K562 (cell line): ENCODE measurements around the gene HMCN2. TPM values are rescaled to one million over a fixed set of nuclear protein-coding genes. Genes with fewer than 3 reads are reported as not detected.

Source experiments
- MCM3 ChIP-seq: fragments of 450-650 bp; IDR thresholded peaks from 2 replicates; pipeline ENCODE4 v1.6.1; 2016
- NCOA1 ChIP-seq: fragments of 450-650 bp; IDR thresholded peaks from 2 replicates; pipeline ENCODE4 v1.6.1; 2016; ENCODE audit warnings: low read depth
- RBM15 ChIP-seq: fragments of 200-400 bp; formaldehyde crosslinking; IDR thresholded peaks from 2 replicates; pipeline ENCODE4 v1.6.1; 2018; ENCODE audit warnings: mild to moderate bottlenecking, low read length, moderate library complexity; ENCODE audit not compliant: insufficient read depth
- SMARCE1 ChIP-seq: fragments of 450-650 bp; IDR thresholded peaks from 2 replicates; pipeline ENCODE4 v1.7.1; 2016; ENCODE audit warnings: mild to moderate bottlenecking
- SOX6 ChIP-seq: fragments of 450-650 bp; IDR thresholded peaks from 2 replicates; pipeline ENCODE4 v1.6.1; 2014; ENCODE audit warnings: mild to moderate bottlenecking
- THRB ChIP-seq: fragments of 450-650 bp; formaldehyde crosslinking; conservative IDR thresholded peaks from 2 replicates; pipeline ENCODE4 v1.4.0; 2022; ENCODE audit warnings: mild to moderate bottlenecking, missing genetic modification characterization
- ZC3H4 ChIP-seq: sonication (generic); formaldehyde crosslinking; IDR thresholded peaks from 2 replicates; pipeline ENCODE4 v1.9.0; 2021; ENCODE audit warnings: missing genetic modification reagents, borderline replicate concordance
- ZFP36 ChIP-seq: fragments of 150-350 bp; IDR thresholded peaks from 2 replicates; pipeline ENCODE4 v1.6.1; 2018; ENCODE audit warnings: low read length, low read depth; ENCODE audit not compliant: partially characterized antibody
- ZNF316 ChIP-seq: fragments of 450-650 bp; IDR thresholded peaks from 2 replicates; pipeline ENCODE4 v1.6.1; 2016
- ZNF407 ChIP-seq: fragments of 450-650 bp; IDR thresholded peaks from 2 replicates; pipeline ENCODE4 v1.6.1; 2016; ENCODE audit warnings: low read depth
- ZNF699 ChIP-seq: fragments of 250-450 bp; sonication (Bioruptor Pico); IDR thresholded peaks from 2 replicates; pipeline ENCODE4 v1.8.0; 2021; ENCODE audit warnings: mild to moderate bottlenecking, moderate library complexity; ENCODE audit not compliant: insufficient replicate concordance
- polyA plus RNA-seq, 8 experiments: library from polyadenylated mRNA; depleted of rRNA in 4 of 8; stranded (reverse) in 5 of 8; unstranded in 3 of 8; fragments of >200 nt; fragmentation: Nextera tagmentation in 2 of 8; fragmentation: Illumina TruSeq in 1 of 8; extraction: Ambion mirVana in 2 of 8; extraction: Trizol in 1 of 8; gene quantifications; 2 replicates each; pipeline versions ENCODE4 v1.2.1 to v1.2.3, GENCODE V29; 2011 to 2014; ENCODE audit warnings: inconsistent platforms in 1 of 8, missing spikeins in 1 of 8
- total RNA-seq, 7 experiments: library from RNA; depleted of rRNA in 6 of 7; stranded (reverse); fragments of >200 nt in 6 of 7; fragmentation: Illumina TruSeq in 2 of 7; extraction: Trizol in 2 of 7; gene quantifications; 2 replicates each; pipeline versions ENCODE4 v1.2.1 to v1.2.3, GENCODE V29; 2011 to 2021; ENCODE audit warnings: low replicate concordance in 1 of 7
- TF ChIP-seq, protein P1 (sequence below): fragments of 450-650 bp; IDR thresholded peaks from 2 replicates; pipeline ENCODE4 v1.6.1; 2016; ENCODE audit warnings: borderline replicate concordance
- TF ChIP-seq, protein P2 (sequence below), 2 experiments: fragments of 450-650 bp in 1 of 2; IDR thresholded peaks; 2 replicates each; pipeline ENCODE4 v1.6.1; 2011 to 2017; ENCODE audit warnings: low read depth in 2 of 2, antibody characterized with exemption in 1 of 2, borderline replicate concordance in 1 of 2, low read length in 1 of 2, mild to moderate bottlenecking in 1 of 2, mixed read lengths in 1 of 2; ENCODE audit not compliant: control insufficient read depth in 1 of 2

HMCN2 gene
- total and polyA plus RNA-seq, 9 of the 15 experiments (the other 6 are each of a cell fraction or from before 2014, with no cell fraction given): 0.01 TPM; not detected in 8

DNA sequence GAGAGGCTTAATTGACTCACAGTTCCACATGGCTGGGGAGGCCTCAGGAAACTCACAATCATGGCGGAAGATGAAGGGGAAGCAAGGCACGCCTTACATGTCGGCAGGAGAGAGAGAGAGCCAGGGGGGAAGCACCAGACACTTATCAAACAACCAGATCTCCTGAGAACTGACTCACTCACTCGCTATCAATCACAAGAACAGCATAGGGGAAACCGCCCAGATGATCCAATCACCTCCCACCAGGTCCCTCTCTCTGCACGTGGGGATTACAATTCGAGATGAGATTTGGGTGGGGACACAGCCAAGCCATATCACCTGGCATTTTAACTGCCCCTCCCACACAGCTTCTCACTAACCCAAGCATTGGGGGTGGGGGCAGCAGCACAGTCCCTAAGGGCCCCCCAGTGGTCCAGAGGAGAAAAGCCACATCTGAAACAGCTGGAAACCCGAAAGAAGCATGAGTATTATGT lies 103.1 kb downstream of the HMCN2 start (continued):
- TF ChIP-seq THRB (CRISPR knock-in tag) (no peak), ZNF699 (CRISPR knock-in tag) (no peak), ZC3H4 (CRISPR knock-in tag) (no peak), SOX6 (peak; percentile 46; the same call in 1 of the 2 replicates), MCM3 (no peak), NCOA1 (no peak), ZNF316 (no peak), SMARCE1 (peak; percentile 79; the same call in 1 of the 2 replicates), ZFP36 (peak; percentile 50), ZNF407 (no peak), RBM15 (no peak)
- TF ChIP-seq, protein P1, sequence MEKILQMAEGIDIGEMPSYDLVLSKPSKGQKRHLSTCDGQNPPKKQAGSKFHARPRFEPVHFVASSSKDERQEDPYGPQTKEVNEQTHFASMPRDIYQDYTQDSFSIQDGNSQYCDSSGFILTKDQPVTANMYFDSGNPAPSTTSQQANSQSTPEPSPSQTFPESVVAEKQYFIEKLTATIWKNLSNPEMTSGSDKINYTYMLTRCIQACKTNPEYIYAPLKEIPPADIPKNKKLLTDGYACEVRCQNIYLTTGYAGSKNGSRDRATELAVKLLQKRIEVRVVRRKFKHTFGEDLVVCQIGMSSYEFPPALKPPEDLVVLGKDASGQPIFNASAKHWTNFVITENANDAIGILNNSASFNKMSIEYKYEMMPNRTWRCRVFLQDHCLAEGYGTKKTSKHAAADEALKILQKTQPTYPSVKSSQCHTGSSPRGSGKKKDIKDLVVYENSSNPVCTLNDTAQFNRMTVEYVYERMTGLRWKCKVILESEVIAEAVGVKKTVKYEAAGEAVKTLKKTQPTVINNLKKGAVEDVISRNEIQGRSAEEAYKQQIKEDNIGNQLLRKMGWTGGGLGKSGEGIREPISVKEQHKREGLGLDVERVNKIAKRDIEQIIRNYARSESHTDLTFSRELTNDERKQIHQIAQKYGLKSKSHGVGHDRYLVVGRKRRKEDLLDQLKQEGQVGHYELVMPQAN: no peak
- TF ChIP-seq, protein P2, sequence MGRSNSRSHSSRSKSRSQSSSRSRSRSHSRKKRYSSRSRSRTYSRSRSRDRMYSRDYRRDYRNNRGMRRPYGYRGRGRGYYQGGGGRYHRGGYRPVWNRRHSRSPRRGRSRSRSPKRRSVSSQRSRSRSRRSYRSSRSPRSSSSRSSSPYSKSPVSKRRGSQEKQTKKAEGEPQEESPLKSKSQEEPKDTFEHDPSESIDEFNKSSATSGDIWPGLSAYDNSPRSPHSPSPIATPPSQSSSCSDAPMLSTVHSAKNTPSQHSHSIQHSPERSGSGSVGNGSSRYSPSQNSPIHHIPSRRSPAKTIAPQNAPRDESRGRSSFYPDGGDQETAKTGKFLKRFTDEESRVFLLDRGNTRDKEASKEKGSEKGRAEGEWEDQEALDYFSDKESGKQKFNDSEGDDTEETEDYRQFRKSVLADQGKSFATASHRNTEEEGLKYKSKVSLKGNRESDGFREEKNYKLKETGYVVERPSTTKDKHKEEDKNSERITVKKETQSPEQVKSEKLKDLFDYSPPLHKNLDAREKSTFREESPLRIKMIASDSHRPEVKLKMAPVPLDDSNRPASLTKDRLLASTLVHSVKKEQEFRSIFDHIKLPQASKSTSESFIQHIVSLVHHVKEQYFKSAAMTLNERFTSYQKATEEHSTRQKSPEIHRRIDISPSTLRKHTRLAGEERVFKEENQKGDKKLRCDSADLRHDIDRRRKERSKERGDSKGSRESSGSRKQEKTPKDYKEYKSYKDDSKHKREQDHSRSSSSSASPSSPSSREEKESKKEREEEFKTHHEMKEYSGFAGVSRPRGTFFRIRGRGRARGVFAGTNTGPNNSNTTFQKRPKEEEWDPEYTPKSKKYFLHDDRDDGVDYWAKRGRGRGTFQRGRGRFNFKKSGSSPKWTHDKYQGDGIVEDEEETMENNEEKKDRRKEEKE (IDR thresholded peaks at IDR 0.05; ENCODE audit: borderline replicate concordance in 1 of 2, control insufficient read depth in 1 of 2, low read depth in 2 of 2, low read length in 1 of 2): no peak
